Renal pelvis (tissue), 12 donors: ENCODE measurements around the gene ARMH4. TPM values are rescaled to one million over a fixed set of nuclear protein-coding genes. Genes with fewer than 3 reads are reported as not detected.

Experiments used
- DNase-seq: peaks from one replicate; pipeline ENCODE4 v3.0.0-alpha.2; 2013
- long read RNA-seq, 16 experiments: transcript quantifications; one replicate each; lab custom pipeline, GENCODE V29; 2026
- polyA plus RNA-seq, 3 donors: library from polyadenylated mRNA; unstranded; fragments of 120-200 nt; gene quantifications; one replicate each; pipeline ENCODE4 v1.2.1, GENCODE V29; 2013; ENCODE audit not compliant: insufficient read length in 3 of 3

The ARMH4 gene
- polyA plus RNA-seq, result 10 to 100 TPM; 69.9 to 74.2 (median 74.2) TPM
- long read RNA-seq, donor 1, full-length matches to known transcripts, result 9 of 57 reads
- long read RNA-seq, donor 1, partial matches to known transcripts, result 40 of 57 reads
- long read RNA-seq, donor 1, other reads (novel, unspliced or antisense), result 8 of 57 reads
- long read RNA-seq, donor 2, full-length matches to known transcripts, result 6 of 20 reads
- long read RNA-seq, donor 2, partial matches to known transcripts, result 14 of 20 reads
- long read RNA-seq, donor 2, other reads (novel, unspliced or antisense), result 0 of 20 reads
- long read RNA-seq, donor 3, full-length matches to known transcripts, result 5 of 287 reads
- long read RNA-seq, donor 3, partial matches to known transcripts, result 175 of 287 reads
- long read RNA-seq, donor 3, other reads (novel, unspliced or antisense), result 107 of 287 reads
- long read RNA-seq, donor 4, full-length matches to known transcripts, result 3 of 515 reads
- long read RNA-seq, donor 4, partial matches to known transcripts, result 317 of 515 reads
- long read RNA-seq, donor 4, other reads (novel, unspliced or antisense), result 195 of 515 reads
- long read RNA-seq, donor 5, full-length matches to known transcripts, result 6 of 6 reads
- long read RNA-seq, donor 5, partial matches to known transcripts, result 0 of 6 reads
- long read RNA-seq, donor 5, other reads (novel, unspliced or antisense), result 0 of 6 reads
- long read RNA-seq, donor 6, full-length matches to known transcripts, result 9 of 117 reads
- long read RNA-seq, donor 6, partial matches to known transcripts, result 45 of 117 reads
- long read RNA-seq, donor 6, other reads (novel, unspliced or antisense), result 63 of 117 reads
- long read RNA-seq, donor 7, full-length matches to known transcripts, result 7 of 142 reads
- long read RNA-seq, donor 7, partial matches to known transcripts, result 135 of 142 reads
- long read RNA-seq, donor 7, other reads (novel, unspliced or antisense), result 0 of 142 reads
- long read RNA-seq, donor 8, full-length matches to known transcripts, result 4 of 4 reads
- long read RNA-seq, donor 8, partial matches to known transcripts, result 0 of 4 reads
- long read RNA-seq, donor 8, other reads (novel, unspliced or antisense), result 0 of 4 reads
- long read RNA-seq, donor 9, full-length matches to known transcripts, result 5 of 346 reads
- long read RNA-seq, donor 9, partial matches to known transcripts, result 201 of 346 reads
- long read RNA-seq, donor 9, other reads (novel, unspliced or antisense), result 140 of 346 reads
- long read RNA-seq, donor 10, full-length matches to known transcripts, result 6 of 83 reads
- long read RNA-seq, donor 10, partial matches to known transcripts, result 77 of 83 reads
- long read RNA-seq, donor 10, other reads (novel, unspliced or antisense), result 0 of 83 reads
- long read RNA-seq, donor 11, full-length matches to known transcripts, result 3 of 57 reads
- long read RNA-seq, donor 11, partial matches to known transcripts, result 20 of 57 reads
- long read RNA-seq, donor 11, other reads (novel, unspliced or antisense), result 34 of 57 reads
- long read RNA-seq, donor 12, full-length matches to known transcripts, result 8 of 126 reads
- long read RNA-seq, donor 12, partial matches to known transcripts, result 118 of 126 reads
- long read RNA-seq, donor 12, other reads (novel, unspliced or antisense), result 0 of 126 reads
- long read RNA-seq, donor 13, full-length matches to known transcripts, result 2 of 2 reads
- long read RNA-seq, donor 13, partial matches to known transcripts, result 0 of 2 reads
- long read RNA-seq, donor 13, other reads (novel, unspliced or antisense), result 0 of 2 reads
- long read RNA-seq, donor 14, result 0 reads
- long read RNA-seq, donor 15, result 0 reads
- long read RNA-seq, donor 16, full-length matches to known transcripts, result 7 of 128 reads
- long read RNA-seq, donor 16, partial matches to known transcripts, result 75 of 128 reads
- long read RNA-seq, donor 16, other reads (novel, unspliced or antisense), result 46 of 128 reads

GRCh38 chr14:58152014-58152857 is at the start of gene ARMH4:
Gene ARMH4 (minus strand): TSS chr14:58152213. CDS start chr14:58139358, 12,855 bp downstream.
- peak; percentile 91 for DNase-seq

- DNase-seq, result no peak
Observed at GRCh38 chr14:58200846-58201245, 48.8 kb upstream of the ARMH4 start.

- DNase-seq, result no peak
Observed at GRCh38 chr14:58200480-58200841, 48.4 kb upstream of the ARMH4 start.

- peak; percentile 86 for DNase-seq
Observed at GRCh38 chr14:58199726-58200479, 47.9 kb upstream of the ARMH4 start, which contains the start of gene ACTR10. Gene ACTR10 (plus strand): TSS chr14:58200149. CDS start chr14:58200218, 69 bp downstream.

GRCh38 chr14:58198086-58198485 is 46.1 kb upstream of the ARMH4 start:
- DNase-seq, result no peak

- no peak for DNase-seq
Observed at GRCh38 chr14:58196198-58196597, 44.2 kb upstream of the ARMH4 start.

- DNase-seq, result no peak
Observed at GRCh38 chr14:58193542-58193941, 41.5 kb upstream of the ARMH4 start.

- DNase-seq, result no peak
Observed at GRCh38 chr14:58191763-58192601, 40.0 kb upstream of the ARMH4 start.

- no peak for DNase-seq
Observed at GRCh38 chr14:58189176-58189575, 37.2 kb upstream of the ARMH4 start.

GRCh38 chr14:58177125-58177524 is 25.1 kb upstream of the ARMH4 start:
- no peak for DNase-seq

- DNase-seq, result peak; percentile 45
Observed at GRCh38 chr14:58171090-58171489, 19.1 kb upstream of the ARMH4 start.

GRCh38 chr14:58167891-58168290 is 15.9 kb upstream of the ARMH4 start:
- no peak for DNase-seq

GRCh38 chr14:58167057-58167456 is 15.0 kb upstream of the ARMH4 start:
- no peak for DNase-seq

- peak; percentile 78 for DNase-seq
Observed at GRCh38 chr14:58166005-58166983, 14.3 kb upstream of the ARMH4 start.

GRCh38 chr14:58160561-58160960 is 8.5 kb upstream of the ARMH4 start:
- no peak for DNase-seq
